Astrocyte of the spinal cord (primary cell): ENCODE results near the gene FSIP1.

Experiments
- DNase-seq: peaks from one replicate; pipeline ENCODE4 v3.0.0; 2011; ENCODE audit warnings: low read depth, low spot score
- H3K4me3 ChIP-seq: 2 replicates; pipeline ENCODE4 v1.5.1; 2011; ENCODE audit warnings: low read depth, mild to moderate bottlenecking, low read length, moderate library complexity
- CTCF ChIP-seq: IDR thresholded peaks from 2 replicates; pipeline ENCODE4 v1.5.1; 2012; ENCODE audit warnings: low read depth, mild to moderate bottlenecking, low read length, inconsistent platforms
- in situ Hi-C: cut with HindIII; loops from 2 replicates; pipeline ENCODE4 v1.10.0; 2017; ENCODE audit warnings: low sequenced_read_pairs

Gene FSIP1

GRCh38 chr15:39602143-39602542, 180.5 kb downstream of the FSIP1 start:
- no peak overlapping the region for H3K4me3 ChIP-seq
- no peak for DNase-seq
- in situ Hi-C loops, result no loop called here
- TF ChIP-seq CTCF, result no peak

DNA sequence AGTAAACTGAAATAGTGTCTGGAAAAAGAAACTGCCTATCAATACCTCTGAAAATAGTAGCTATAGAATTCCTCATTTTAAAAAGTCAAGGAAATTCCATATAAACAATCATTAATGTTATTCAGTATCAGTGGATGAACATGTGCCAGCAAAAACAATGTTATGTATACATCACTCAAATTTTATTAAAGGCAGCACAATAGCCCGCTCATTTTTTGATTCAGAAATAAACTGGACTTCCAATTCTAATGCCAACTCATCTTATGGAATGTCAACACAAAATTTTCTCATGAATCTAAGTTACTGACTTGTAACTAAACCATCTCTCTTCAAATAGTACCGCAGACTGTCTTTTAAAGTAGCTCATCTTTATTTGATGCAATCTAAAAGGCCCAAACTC, 182.8 kb downstream of the FSIP1 start:
- peak; percentile 37 for DNase-seq
- in situ Hi-C loops, result no loop called here
- H3K4me3 ChIP-seq, result no peak overlapping the region
- TF ChIP-seq CTCF, result no peak

GRCh38 chr15:39598958-39599845, 183.4 kb downstream of the FSIP1 start:
- H3K4me3 ChIP-seq, result no peak overlapping the region
- peak; percentile 43 for DNase-seq
- in situ Hi-C loops, result no loop called here
- TF ChIP-seq CTCF, result no peak

- no peak overlapping the region for H3K4me3 ChIP-seq
- DNase-seq, result peak; percentile 59
- no peak for TF ChIP-seq CTCF
- in situ Hi-C loops, result no loop called here
Measured at GRCh38 chr15:39598186-39598850, 184.3 kb downstream of the FSIP1 start.

- DNase-seq, result peak; percentile 62
- TF ChIP-seq CTCF, result no peak
- no peak overlapping the region for H3K4me3 ChIP-seq
- in situ Hi-C loops, result no loop called here
Measured at GRCh38 chr15:39597751-39598185, 184.9 kb downstream of the FSIP1 start.

DNA sequence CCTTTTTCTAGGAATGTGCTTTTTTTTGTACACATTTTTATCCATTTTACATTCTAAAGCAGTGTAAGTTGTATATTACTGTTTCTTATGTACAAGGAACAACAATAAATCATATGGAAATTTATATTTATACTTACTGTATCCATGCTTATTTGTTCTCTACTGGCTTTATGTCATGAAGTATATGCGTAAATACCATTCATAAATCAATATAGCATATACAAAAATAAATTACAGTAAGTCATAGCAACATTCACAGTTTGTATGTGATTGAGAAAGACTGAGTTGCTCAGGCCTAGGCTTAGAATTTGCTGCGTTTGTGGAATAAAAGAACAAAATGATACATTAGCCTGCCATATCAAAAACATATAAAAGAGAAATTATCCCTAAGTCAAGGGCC, 185.3 kb downstream of the FSIP1 start:
- in situ Hi-C loops, result no loop called here
- H3K4me3 ChIP-seq, result no peak overlapping the region
- no peak for DNase-seq
- no peak for TF ChIP-seq CTCF
